HCT116 (cell line): ENCODE measurements around the gene COLEC11. TPM values are rescaled to one million over a fixed set of nuclear protein-coding genes. Genes with fewer than 3 reads are reported as not detected.
A peak's percentile ranks its signal among the peaks of the same experiment; 100 is the strongest.

Experiments
- ATAC-seq: fragments of 200-7000 bp; cut with Tn5 transposase; 2 replicates; pipeline ENCODE4 v1.9.1; 2020; ENCODE audit warnings: mild to moderate bottlenecking, moderate library complexity
- BruUV-seq: library from RNA; stranded (reverse); fragments of 400-500 nt; replicated peaks from 2 replicates; lab custom pipeline; 2021; lab: Mats Ljungman, UMichigan
- CTCF ChIA-PET: fragments of 300-600 bp; sonication (Branson Sonifier 250); formaldehyde crosslinking; loops from one replicate; lab custom pipeline; 2021; ENCODE audit warnings: antibody characterized with exemption; lab: Charles Lee
- POLR2A ChIA-PET: fragments of 300-600, 350-600 bp; sonication (Branson Sonifier 250); formaldehyde crosslinking; loops from one replicate; lab custom pipeline; 2021; ENCODE audit warnings: antibody characterized with exemption; lab: Charles Lee
- RAD21 ChIA-PET, 2 experiments: fragments of 300-600 bp; sonication (Branson Sonifier 250); formaldehyde crosslinking; loops; one replicate each; lab custom pipeline; 2023; ENCODE audit warnings: low total read pairs in 2 of 2; ENCODE audit not compliant: uncharacterized antibody in 2 of 2, unreplicated experiment in 2 of 2, low non-redundant PET in 1 of 2; lab: Charles Lee
- DNase-seq: peaks from one replicate; pipeline ENCODE4 v3.0.0-alpha.2; 2010; ENCODE audit warnings: low read depth, low spot score
- H2AFZ ChIP-seq: fragments of 200-600 bp; shearing (Covaris generic), sonication (generic); 2 replicates; pipeline ENCODE4 v1.6.1; 2017; ENCODE audit warnings: low read depth, mixed run types, mixed read lengths, antibody characterized with exemption, low read length; ENCODE audit not compliant: poor library complexity, severe bottlenecking
- H3K27ac ChIP-seq: 2 replicates; pipeline ENCODE4 v1.5.1; 2012; ENCODE audit warnings: low read depth, low read length
- H3K27me3 ChIP-seq: fragments of 200-600 bp; sonication (generic); 2 replicates; pipeline ENCODE4 v1.6.1; 2016; ENCODE audit warnings: mixed run types, low read length, mixed read lengths; ENCODE audit not compliant: insufficient read depth
- H3K36me3 ChIP-seq, 2 experiments: fragments of 200-500 bp in 1 of 2; fragments of 200-600 bp in 1 of 2; sonication (Bioruptor generic) in 1 of 2; sonication (generic) in 1 of 2; 2 replicates each; pipeline versions ENCODE4 v1.5.1 to v1.6.1; 2014 to 2016; ENCODE audit warnings: low read length in 2 of 2, inconsistent platforms in 1 of 2, mixed read lengths in 1 of 2, mixed run types in 1 of 2; ENCODE audit not compliant: insufficient read depth in 2 of 2, control insufficient read depth in 1 of 2
- H3K4me1 ChIP-seq, 2 experiments: fragments of 200-600 bp in 1 of 2; sonication (generic) in 1 of 2; 2 replicates each; pipeline versions ENCODE4 v1.5.1 to v1.6.1; 2012 to 2017; ENCODE audit warnings: low read length in 2 of 2, inconsistent platforms in 1 of 2, mild to moderate bottlenecking in 1 of 2, mixed read lengths in 1 of 2, mixed run types in 1 of 2, moderate library complexity in 1 of 2; ENCODE audit not compliant: insufficient read depth in 2 of 2, control insufficient read depth in 1 of 2
- H3K4me2 ChIP-seq: fragments of 200-600 bp; sonication (generic); 2 replicates; pipeline ENCODE4 v1.6.1; 2017; ENCODE audit warnings: mixed run types, low read length, mixed read lengths
- H3K4me3 ChIP-seq, 2 experiments: fragments of 200-600 bp in 1 of 2; sonication (generic) in 1 of 2; replicated peaks in 1 of 2; 2 replicates each; pipeline ENCODE4 v1.5.1; 2011 to 2016; ENCODE audit warnings: low read length in 2 of 2, control low read depth in 1 of 2, low read depth in 1 of 2, mild to moderate bottlenecking in 1 of 2, mixed read lengths in 1 of 2, mixed run types in 1 of 2
- H3K79me2 ChIP-seq: fragments of 200-600 bp; sonication (generic); 2 replicates; pipeline ENCODE4 v1.6.1; 2017; ENCODE audit warnings: mild to moderate bottlenecking, mixed run types, low read length, moderate library complexity, mixed read lengths; ENCODE audit not compliant: insufficient read depth
- H3K9ac ChIP-seq: fragments of 200-600 bp; sonication (generic); 2 replicates; pipeline ENCODE4 v1.6.1; 2016; ENCODE audit warnings: low read length, mixed read lengths
- H3K9me2 ChIP-seq: fragments of 200-600 bp; sonication (generic), shearing (Covaris generic); 2 replicates; pipeline ENCODE4 v1.6.1; 2017; ENCODE audit warnings: mixed run types, mild to moderate bottlenecking, moderate library complexity; ENCODE audit not compliant: insufficient read depth
- H3K9me3 ChIP-seq, 2 experiments: fragments of 200-500 bp in 1 of 2; fragments of 200-600 bp in 1 of 2; sonication (Bioruptor generic) in 1 of 2; sonication (generic) in 1 of 2; 2 replicates each; pipeline ENCODE4 v1.6.1; 2014 to 2017; ENCODE audit warnings: low read length in 2 of 2, mixed read lengths in 2 of 2, inconsistent platforms in 1 of 2, low read depth in 1 of 2, mild to moderate bottlenecking in 1 of 2, mixed run types in 1 of 2, moderate library complexity in 1 of 2; ENCODE audit not compliant: control insufficient read depth in 1 of 2, insufficient read depth in 1 of 2
- H4K20me1 ChIP-seq: fragments of 200-600 bp; sonication (generic), shearing (Covaris generic); 2 replicates; pipeline ENCODE4 v1.6.1; 2017; ENCODE audit warnings: mixed run types, mild to moderate bottlenecking, moderate library complexity; ENCODE audit not compliant: insufficient read depth
- CBX3 ChIP-seq: IDR thresholded peaks from 2 replicates; pipeline ENCODE4 v1.6.1; 2012; ENCODE audit warnings: low read depth
- CTCF ChIP-seq, 3 experiments: fragments of 200-600 bp in 1 of 3; sonication (generic) in 1 of 3; IDR thresholded peaks in 2 of 3; conservative IDR thresholded peaks in 1 of 3; 2 replicates each; pipeline ENCODE4 v1.5.1; 2012 to 2017; ENCODE audit warnings: low read depth in 2 of 3, low read length in 2 of 3, antibody characterized with exemption in 1 of 3, borderline replicate concordance in 1 of 3, control low read depth in 1 of 3, mild to moderate bottlenecking in 1 of 3, mixed read lengths in 1 of 3, mixed run types in 1 of 3, moderate library complexity in 1 of 3; ENCODE audit not compliant: insufficient read depth in 1 of 3
- ELF1 ChIP-seq: IDR thresholded peaks from 2 replicates; pipeline ENCODE4 v1.6.1; 2012; ENCODE audit warnings: low read depth, borderline replicate concordance
- JUND ChIP-seq: IDR thresholded peaks from 2 replicates; pipeline ENCODE4 v1.6.1; 2012
- POLR2A ChIP-seq: IDR thresholded peaks from 2 replicates; pipeline ENCODE4 v1.7.0; 2011; ENCODE audit warnings: borderline replicate concordance; ENCODE audit not compliant: insufficient read depth, insufficient read length; ENCODE audit errors: extremely low read depth
- POLR2AphosphoS5 ChIP-seq: IDR thresholded peaks from 2 replicates; pipeline ENCODE4 v1.6.1; 2011; ENCODE audit warnings: mild to moderate bottlenecking, low read depth, low read length, moderate library complexity
- TCF7L2 ChIP-seq: IDR thresholded peaks from 2 replicates; pipeline ENCODE4 v1.7.0; 2011; ENCODE audit warnings: borderline replicate concordance, inconsistent platforms; ENCODE audit not compliant: insufficient read depth, insufficient read length; ENCODE audit errors: extremely low read depth
- YY1 ChIP-seq: IDR thresholded peaks from 2 replicates; pipeline ENCODE4 v1.6.1; 2011; ENCODE audit warnings: low read length, low read depth, moderate library complexity, mild to moderate bottlenecking; ENCODE audit not compliant: insufficient replicate concordance; ENCODE audit errors: extremely low read depth
- ZBTB33 ChIP-seq: IDR thresholded peaks from 2 replicates; pipeline ENCODE4 v1.6.1; 2011; ENCODE audit warnings: mild to moderate bottlenecking, low read length, moderate library complexity; ENCODE audit not compliant: insufficient replicate concordance; ENCODE audit errors: extremely low read depth
- ZFX ChIP-seq: fragments of 450-650 bp; IDR thresholded peaks from 2 replicates; pipeline ENCODE4 v1.6.1; 2017
- intact Hi-C: fragments of 100-400 bp; cut with micrococcal nuclease; formaldehyde crosslinking; loops from 2 replicates; pipeline ENCODE4 v1.10.0; 2022
- total RNA-seq: library from RNA; stranded (reverse); gene quantifications from one replicate; pipeline ENCODE4 v1.2.1, GENCODE V29; 2021; ENCODE audit not compliant: unreplicated experiment

Gene COLEC11
- total RNA-seq, 1 experiment from 2014 or later: 0.15 TPM

GRCh38 chr2:3657881-3658280, 63.0 kb downstream of the COLEC11 start, which contains the start of gene ALLC:
Gene ALLC, plus strand, starts transcription at chr2:3658200. Its CDS starts 12,958 bp downstream, at chr2:3671158.
- no TSS peak for BruUV-seq
- Histone ChIP-seq H3K9me2 (no peaks in the 10 kb centered on the region), H3K4me2 (no peak within 1 kb of the TSS), H3K4me3 (no peak within 1 kb of the TSS), H3K9me3 (no peaks in the 10 kb centered on the region), H3K27me3 (no peaks in the 10 kb centered on the region), H3K27ac (no peak within 1 kb of the TSS), H3K9ac (no peak within 1 kb of the TSS), H3K4me1 (peaks cover 16 to 37% of the 10 kb centered on the region in 2 experiments), H4K20me1 (no peaks in the 10 kb centered on the region), H3K36me3 (no peaks in the 10 kb centered on the region), H2AFZ (no peak within 1 kb of the TSS), H3K79me2 (no peaks in the 10 kb centered on the region)
- DNase-seq (no peak), ATAC-seq (no peak)
- ChIA-PET RAD21 (no interaction called here), POLR2A (no interaction called here), CTCF (no interaction called here)
- no peak for TF ChIP-seq ZBTB33
- no peak for TF ChIP-seq ZFX
- no peak for TF ChIP-seq JUND
- intact Hi-C loops: loop anchor here (10.0 kb wide), 1 partner anchor 123 kb away; no protein-coding TSS in a partner anchor

GRCh38 chr2:3659447-3660432, 64.8 kb downstream of the COLEC11 start:
- TSS peak; percentile 93 for BruUV-seq
- no peaks in the 10 kb centered on the region for H3K36me3 ChIP-seq
- no peak overlapping the region for H3K9ac ChIP-seq
- H3K4me1 ChIP-seq: peaks cover 16 to 39% of the 10 kb centered on the region in 2 experiments
- no peaks in the 10 kb centered on the region for H4K20me1 ChIP-seq
- H3K79me2 ChIP-seq: no peaks in the 10 kb centered on the region
- peak overlapping the region; percentile 43 for H3K27ac ChIP-seq
- ChIA-PET RAD21 (no interaction called here), POLR2A (no interaction called here), CTCF (no interaction called here)
- peak overlapping the region; percentile 23 for H2AFZ ChIP-seq
- H3K9me2 ChIP-seq: no peaks in the 10 kb centered on the region
- intact Hi-C loops: loop anchor here (10.0 kb wide), 1 partner anchor 125 kb away; no protein-coding TSS in a partner anchor
- ATAC-seq (peak; percentile 18; the same call in 1 of the 2 replicates), DNase-seq (no peak)
- no peaks in the 10 kb centered on the region for H3K9me3 ChIP-seq
- peak overlapping the region; percentile 43; the same call in 1 of the 2 replicates for H3K4me2 ChIP-seq
- H3K27me3 ChIP-seq: no peaks in the 10 kb centered on the region
- no peak overlapping the region for H3K4me3 ChIP-seq
- TF ChIP-seq POLR2A (no peak), CBX3 (no peak), YY1 (no peak), POLR2AphosphoS5 (no peak), CTCF (IDR thresholded peaks at IDR 0.05 in 2 of 3, conservative IDR thresholded peaks at IDR 0.05 in 1 of 3; ENCODE audit: borderline replicate concordance in 1 of 3, insufficient read depth in 1 of 3, low read depth in 2 of 3, low read length in 2 of 3) (no peak), ZBTB33 (no peak), TCF7L2 (no peak), ELF1 (no peak)
